ENCODE measurements around the gene DYNC2H1.

Gene DYNC2H1

DNA sequence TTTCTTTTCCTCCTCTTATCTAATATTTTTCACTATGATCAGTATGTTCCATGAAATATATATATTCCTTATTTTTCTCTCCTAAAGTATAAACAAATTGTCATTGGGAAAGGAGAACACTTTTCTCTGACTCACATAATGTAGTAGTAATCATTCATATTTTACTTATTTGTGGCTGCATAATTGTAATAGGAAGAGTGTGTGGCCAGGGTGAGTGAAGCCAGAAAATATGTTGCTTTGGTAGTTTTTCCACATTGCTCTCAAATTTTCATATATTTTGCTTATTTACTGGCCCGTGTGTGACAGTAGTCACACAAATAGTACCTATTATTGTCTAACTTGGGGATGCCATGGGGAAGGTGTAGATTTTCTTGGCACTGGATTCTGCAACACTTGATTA lies 172.1 kb downstream of the DYNC2H1 start:
- no peaks in the 10 kb centered on the region for H3K27me3 Mint-ChIP-seq (ENCODE audit: low read depth)
- no peak overlapping the region for H3K27ac Mint-ChIP-seq
- no peaks in the 10 kb centered on the region for H3K4me1 Mint-ChIP-seq (ENCODE audit: low read depth)
- no peaks in the 10 kb centered on the region for H3K9me3 Mint-ChIP-seq
- no peaks in the 10 kb centered on the region for H3K36me3 Mint-ChIP-seq (ENCODE audit: low read depth)
- no peak overlapping the region for H3K4me3 Mint-ChIP-seq

DNA sequence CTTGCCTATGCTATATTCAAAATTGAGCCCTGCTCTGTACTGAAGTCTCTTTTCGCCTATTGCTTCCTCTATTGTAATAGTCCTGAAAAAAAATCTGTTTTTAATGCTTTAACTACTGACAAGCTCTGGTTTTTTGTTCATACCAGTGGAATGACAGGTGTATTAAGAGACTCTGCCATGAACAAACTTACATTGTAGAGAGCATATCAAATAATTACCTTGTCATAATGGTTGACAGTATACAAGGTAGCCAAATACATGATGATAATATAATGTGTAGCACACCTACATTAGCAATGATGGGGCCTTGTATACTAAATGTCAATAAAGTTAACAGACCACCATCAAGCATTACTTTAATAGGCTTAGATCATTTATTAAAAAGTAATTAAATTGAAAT lies 175.0 kb downstream of the DYNC2H1 start:
- Mint-ChIP-seq H3K36me3 (ENCODE audit: low read depth) (no peaks in the 10 kb centered on the region), H3K9me3 (no peaks in the 10 kb centered on the region), H3K4me1 (ENCODE audit: low read depth) (no peaks in the 10 kb centered on the region), H3K27ac (no peak overlapping the region), H3K4me3 (no peak overlapping the region), H3K27me3 (ENCODE audit: low read depth) (no peaks in the 10 kb centered on the region)

DNA sequence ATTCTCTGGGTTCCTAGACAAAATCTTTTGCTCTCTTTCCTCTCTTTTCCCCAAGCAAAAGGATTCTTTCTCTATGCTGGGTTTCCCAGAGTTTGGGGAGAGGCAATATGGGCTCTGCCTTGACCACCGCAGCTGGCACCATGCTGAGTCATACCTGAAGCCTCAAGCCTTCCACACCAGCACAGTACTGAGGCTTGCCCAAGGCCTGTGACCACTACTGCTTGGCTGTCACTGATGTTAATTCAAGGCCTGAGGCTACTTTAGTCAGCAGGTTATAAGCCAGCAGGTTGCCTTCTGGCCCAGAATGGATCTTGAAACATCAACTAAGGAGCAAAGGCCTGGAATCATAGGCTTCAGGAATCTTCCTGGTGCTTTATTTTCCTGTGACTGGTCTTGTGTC lies 185.3 kb downstream of the DYNC2H1 start:
- Mint-ChIP-seq H3K9me3 (peaks cover 35% of the 10 kb centered on the region), H3K4me1 (ENCODE audit: low read depth) (no peaks in the 10 kb centered on the region), H3K27me3 (ENCODE audit: low read depth) (no peaks in the 10 kb centered on the region), H3K27ac (no peak overlapping the region), H3K4me3 (no peak overlapping the region), H3K36me3 (ENCODE audit: low read depth) (no peaks in the 10 kb centered on the region)

DNA sequence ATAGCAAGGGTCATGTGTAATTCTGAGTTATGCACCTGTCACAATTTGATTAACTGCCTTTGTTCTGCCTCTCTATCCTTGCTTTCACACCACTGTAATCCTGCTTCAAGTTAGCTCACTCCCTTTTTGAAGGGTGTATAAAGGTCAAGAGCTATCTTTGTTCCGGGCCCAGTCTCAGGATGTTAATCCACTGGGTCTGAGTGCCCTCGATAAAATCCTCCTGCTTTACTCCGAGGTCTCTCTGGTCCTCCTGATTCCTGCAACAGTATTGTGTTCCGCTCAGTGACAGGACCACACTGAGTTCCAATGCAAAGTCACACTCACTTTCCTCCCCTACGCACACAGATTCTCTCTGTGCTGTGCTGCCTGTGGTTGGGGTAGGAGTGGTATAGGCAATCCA lies 186.5 kb downstream of the DYNC2H1 start:
- no peak overlapping the region for H3K27ac Mint-ChIP-seq
- H3K4me1 Mint-ChIP-seq (ENCODE audit: low read depth) = no peaks in the 10 kb centered on the region
- H3K36me3 Mint-ChIP-seq (ENCODE audit: low read depth) = no peaks in the 10 kb centered on the region
- H3K27me3 Mint-ChIP-seq (ENCODE audit: low read depth) = no peaks in the 10 kb centered on the region
- peaks cover 35% of the 10 kb centered on the region for H3K9me3 Mint-ChIP-seq
- H3K4me3 Mint-ChIP-seq = no peak overlapping the region

DNA sequence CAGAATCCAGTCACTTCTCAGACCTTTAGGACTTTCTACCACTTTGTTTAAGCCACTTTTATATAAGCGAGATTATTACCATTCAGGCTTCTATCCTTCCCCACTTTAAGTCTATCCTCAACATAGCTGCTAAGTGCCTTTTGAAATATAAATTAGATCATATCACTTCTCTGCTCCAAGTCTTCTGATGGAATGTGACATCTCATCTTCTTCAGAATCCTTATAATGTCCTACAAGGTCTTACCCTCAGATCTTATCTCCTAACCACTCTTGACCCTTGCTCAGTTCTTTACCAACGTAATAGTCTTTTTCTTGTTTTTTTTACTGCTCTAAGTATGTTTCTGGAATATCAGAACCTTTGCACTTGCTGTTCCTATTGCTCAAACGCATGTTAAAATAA lies 188.7 kb downstream of the DYNC2H1 start:
- H3K27me3 Mint-ChIP-seq (ENCODE audit: low read depth) = no peaks in the 10 kb centered on the region
- H3K36me3 Mint-ChIP-seq (ENCODE audit: low read depth) = no peaks in the 10 kb centered on the region
- peaks cover 23% of the 10 kb centered on the region for H3K9me3 Mint-ChIP-seq
- no peaks in the 10 kb centered on the region for H3K4me1 Mint-ChIP-seq (ENCODE audit: low read depth)
- H3K4me3 Mint-ChIP-seq = no peak overlapping the region
- H3K27ac Mint-ChIP-seq = no peak overlapping the region

DNA sequence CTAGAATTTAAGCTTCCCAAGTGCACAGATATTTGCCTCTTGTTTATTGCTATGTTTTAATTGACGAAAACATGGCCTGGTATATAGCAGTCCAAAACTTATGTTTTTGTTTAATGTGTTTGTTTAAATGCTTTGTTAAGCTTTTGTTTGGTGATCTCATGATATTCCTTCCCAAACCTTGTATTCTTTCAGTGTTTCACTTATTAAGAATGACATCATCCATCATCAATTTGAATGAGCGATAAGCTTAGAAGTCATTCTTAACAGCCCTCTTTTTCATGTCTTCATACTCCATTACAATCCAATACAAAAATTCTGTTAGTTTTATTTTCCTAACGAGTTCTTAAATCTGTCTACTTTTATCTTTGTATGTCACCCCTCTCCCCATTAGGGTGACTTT lies 206.0 kb downstream of the DYNC2H1 start:
- Mint-ChIP-seq H3K9me3 (no peaks in the 10 kb centered on the region), H3K27me3 (ENCODE audit: low read depth) (no peaks in the 10 kb centered on the region), H3K4me3 (no peak overlapping the region), H3K27ac (no peak overlapping the region), H3K4me1 (ENCODE audit: low read depth) (no peaks in the 10 kb centered on the region), H3K36me3 (ENCODE audit: low read depth) (no peaks in the 10 kb centered on the region)

DNA sequence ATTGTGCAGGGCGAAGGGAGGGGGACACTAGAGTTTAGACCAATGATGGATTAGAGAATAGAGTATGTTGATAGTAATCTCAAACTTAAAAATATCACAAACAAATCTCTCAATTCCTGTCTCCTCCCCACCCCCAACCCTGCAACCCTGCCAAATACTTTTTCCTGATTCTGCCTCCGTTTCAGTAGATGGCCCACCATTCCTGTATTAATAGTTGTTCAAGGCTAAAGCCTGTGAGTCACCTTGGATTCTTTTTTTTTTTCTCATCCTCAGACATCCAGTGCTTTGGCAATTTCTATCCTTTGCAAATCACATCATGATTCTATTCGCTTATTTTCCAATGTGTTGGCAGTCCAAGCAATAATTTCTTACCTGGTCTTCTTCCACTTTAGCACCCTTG lies 207.9 kb downstream of the DYNC2H1 start:
- no peaks in the 10 kb centered on the region for H3K27me3 Mint-ChIP-seq (ENCODE audit: low read depth)
- no peak overlapping the region for H3K27ac Mint-ChIP-seq
- no peak overlapping the region for H3K4me3 Mint-ChIP-seq
- H3K9me3 Mint-ChIP-seq = no peaks in the 10 kb centered on the region
- no peaks in the 10 kb centered on the region for H3K36me3 Mint-ChIP-seq (ENCODE audit: low read depth)
- no peaks in the 10 kb centered on the region for H3K4me1 Mint-ChIP-seq (ENCODE audit: low read depth)

DNA sequence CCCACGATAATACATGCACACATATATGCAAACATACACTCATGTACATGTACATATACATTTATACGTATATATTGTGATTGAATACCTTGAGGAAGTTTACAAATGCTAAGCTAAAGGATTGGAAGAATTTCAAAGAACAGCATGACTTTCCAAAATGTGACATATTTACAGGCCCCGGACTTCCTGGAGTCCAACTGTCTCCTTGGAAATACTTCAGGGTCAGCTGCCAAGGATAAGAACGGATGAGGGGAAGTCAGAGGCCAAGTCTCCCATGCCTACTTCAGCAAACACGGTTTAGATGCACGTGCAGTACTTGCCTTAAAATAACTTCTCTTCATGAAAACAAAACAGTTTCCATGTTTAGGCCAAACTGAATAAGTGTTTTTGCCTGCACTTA lies 213.6 kb downstream of the DYNC2H1 start:
- no peaks in the 10 kb centered on the region for H3K36me3 Mint-ChIP-seq (ENCODE audit: low read depth)
- peaks cover 4% of the 10 kb centered on the region for H3K4me1 Mint-ChIP-seq (ENCODE audit: low read depth)
- no peaks in the 10 kb centered on the region for H3K9me3 Mint-ChIP-seq
- no peaks in the 10 kb centered on the region for H3K27me3 Mint-ChIP-seq (ENCODE audit: low read depth)
- no peak overlapping the region for H3K4me3 Mint-ChIP-seq
- H3K27ac Mint-ChIP-seq = no peak overlapping the region

DNA sequence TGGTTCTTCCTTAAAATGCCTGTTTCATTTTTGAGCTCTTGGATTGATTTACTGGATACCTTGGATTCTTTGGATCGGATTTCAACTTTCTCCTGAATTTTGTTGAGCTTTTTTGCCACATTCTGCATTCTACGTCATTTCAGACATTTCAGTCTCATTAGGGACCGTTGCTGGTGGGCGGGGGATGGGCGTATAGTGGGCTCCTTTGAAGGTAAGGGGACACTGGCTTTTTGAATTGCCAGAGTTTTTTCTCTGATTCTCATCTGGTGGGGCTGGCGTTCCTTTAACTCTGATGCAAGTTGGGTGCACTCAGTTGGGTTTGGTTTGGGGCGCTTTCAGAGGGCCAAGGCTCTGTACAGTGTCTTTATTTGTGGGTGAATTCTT lies 216.5 kb downstream of the DYNC2H1 start:
- Mint-ChIP-seq H3K36me3 (ENCODE audit: low read depth) (no peaks in the 10 kb centered on the region), H3K4me1 (ENCODE audit: low read depth) (peaks cover 4% of the 10 kb centered on the region), H3K4me3 (no peak overlapping the region), H3K9me3 (no peaks in the 10 kb centered on the region), H3K27ac (no peak overlapping the region), H3K27me3 (ENCODE audit: low read depth) (no peaks in the 10 kb centered on the region)

DNA sequence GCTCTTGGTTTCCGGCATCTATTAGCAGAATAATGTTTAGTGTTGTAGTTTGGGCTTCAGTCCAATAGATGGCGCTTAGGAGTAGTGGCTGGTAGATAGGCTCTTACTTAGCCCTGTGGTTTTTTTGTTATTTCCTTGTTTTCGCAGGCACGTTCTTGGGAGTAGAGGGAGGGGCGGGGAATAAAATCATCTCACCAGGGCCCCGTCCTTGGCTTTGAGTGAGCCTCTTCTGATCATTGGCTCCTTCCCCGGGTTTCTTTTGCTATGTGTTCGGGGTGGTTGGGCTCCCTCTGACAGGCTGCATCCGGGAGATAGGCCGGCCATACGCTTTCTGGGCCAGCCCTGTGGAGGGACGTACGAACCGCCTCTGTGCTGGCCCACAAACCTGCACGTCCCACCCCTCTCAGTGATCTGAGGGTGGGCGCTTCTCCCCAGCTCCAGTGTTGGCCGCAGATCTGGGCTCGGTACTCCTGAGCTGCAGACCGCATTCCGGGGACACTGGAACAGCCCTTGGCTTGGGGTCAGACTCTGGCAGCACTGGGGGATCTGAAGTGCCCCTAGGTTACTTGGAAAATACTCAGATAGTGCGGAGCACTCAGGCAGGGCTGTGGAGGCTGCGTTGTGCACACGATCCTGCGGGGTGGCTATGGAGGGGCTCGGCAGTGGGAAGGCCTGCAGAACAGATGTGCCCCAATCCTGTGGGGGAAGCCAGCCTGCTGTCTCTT lies 217.0 kb downstream of the DYNC2H1 start:
- no peaks in the 10 kb centered on the region for H3K9me3 Mint-ChIP-seq

DNA sequence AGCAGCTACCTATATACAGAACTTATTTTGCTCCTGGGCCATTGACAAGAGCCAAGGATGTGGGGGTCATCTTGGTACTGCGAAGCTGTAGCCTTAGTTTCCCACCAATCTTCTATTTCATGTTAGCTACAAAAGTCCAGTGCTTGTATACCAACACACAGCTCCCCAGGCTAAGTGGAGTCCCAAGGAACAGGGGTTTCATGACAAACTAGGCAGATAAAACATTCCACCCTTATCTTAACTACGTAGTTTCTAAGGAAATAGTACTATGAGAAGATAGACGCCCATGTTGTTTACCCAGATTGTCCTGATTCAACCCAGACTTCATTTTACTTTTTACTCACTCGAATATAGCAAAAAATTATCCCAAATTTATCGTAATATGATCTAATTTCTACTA lies 218.5 kb downstream of the DYNC2H1 start:
- Mint-ChIP-seq H3K4me3 (no peak overlapping the region), H3K27me3 (ENCODE audit: low read depth) (no peaks in the 10 kb centered on the region), H3K9me3 (no peaks in the 10 kb centered on the region), H3K27ac (no peak overlapping the region), H3K36me3 (ENCODE audit: low read depth) (no peaks in the 10 kb centered on the region), H3K4me1 (ENCODE audit: low read depth) (peaks cover 6% of the 10 kb centered on the region)

More for the DNA sequence above, 217.0 kb downstream of the DYNC2H1 start:
- H3K27ac Mint-ChIP-seq = no peak overlapping the region
- peaks cover 4% of the 10 kb centered on the region for H3K4me1 Mint-ChIP-seq (ENCODE audit: low read depth)
- H3K4me3 Mint-ChIP-seq = no peak overlapping the region
- H3K27me3 Mint-ChIP-seq (ENCODE audit: low read depth) = no peaks in the 10 kb centered on the region
- no peaks in the 10 kb centered on the region for H3K36me3 Mint-ChIP-seq (ENCODE audit: low read depth)

DNA sequence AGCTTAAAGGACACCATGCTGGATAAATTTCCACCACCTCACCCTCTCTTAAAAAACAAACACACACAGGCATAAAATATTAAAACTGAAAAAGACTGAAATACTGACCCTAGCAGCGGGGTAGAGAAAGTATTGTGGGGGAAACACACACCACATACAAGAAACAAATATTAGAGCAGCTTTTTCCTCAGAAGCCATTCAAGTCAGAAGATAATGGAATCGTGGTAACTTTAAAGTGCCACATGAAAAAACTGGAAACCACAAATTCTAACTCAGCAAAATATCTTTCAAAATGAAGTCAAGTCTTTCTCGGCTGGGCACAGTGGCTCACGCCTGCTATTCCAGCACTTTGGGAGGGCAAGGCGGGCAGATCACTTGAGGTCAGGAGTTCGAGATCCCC lies 223.2 kb downstream of the DYNC2H1 start:
- no peak overlapping the region for H3K4me3 Mint-ChIP-seq
- H3K36me3 Mint-ChIP-seq (ENCODE audit: low read depth) = no peaks in the 10 kb centered on the region
- no peak overlapping the region for H3K27ac Mint-ChIP-seq
- peaks cover 2% of the 10 kb centered on the region for H3K4me1 Mint-ChIP-seq (ENCODE audit: low read depth)
- H3K9me3 Mint-ChIP-seq = no peaks in the 10 kb centered on the region
- H3K27me3 Mint-ChIP-seq (ENCODE audit: low read depth) = no peaks in the 10 kb centered on the region

DNA sequence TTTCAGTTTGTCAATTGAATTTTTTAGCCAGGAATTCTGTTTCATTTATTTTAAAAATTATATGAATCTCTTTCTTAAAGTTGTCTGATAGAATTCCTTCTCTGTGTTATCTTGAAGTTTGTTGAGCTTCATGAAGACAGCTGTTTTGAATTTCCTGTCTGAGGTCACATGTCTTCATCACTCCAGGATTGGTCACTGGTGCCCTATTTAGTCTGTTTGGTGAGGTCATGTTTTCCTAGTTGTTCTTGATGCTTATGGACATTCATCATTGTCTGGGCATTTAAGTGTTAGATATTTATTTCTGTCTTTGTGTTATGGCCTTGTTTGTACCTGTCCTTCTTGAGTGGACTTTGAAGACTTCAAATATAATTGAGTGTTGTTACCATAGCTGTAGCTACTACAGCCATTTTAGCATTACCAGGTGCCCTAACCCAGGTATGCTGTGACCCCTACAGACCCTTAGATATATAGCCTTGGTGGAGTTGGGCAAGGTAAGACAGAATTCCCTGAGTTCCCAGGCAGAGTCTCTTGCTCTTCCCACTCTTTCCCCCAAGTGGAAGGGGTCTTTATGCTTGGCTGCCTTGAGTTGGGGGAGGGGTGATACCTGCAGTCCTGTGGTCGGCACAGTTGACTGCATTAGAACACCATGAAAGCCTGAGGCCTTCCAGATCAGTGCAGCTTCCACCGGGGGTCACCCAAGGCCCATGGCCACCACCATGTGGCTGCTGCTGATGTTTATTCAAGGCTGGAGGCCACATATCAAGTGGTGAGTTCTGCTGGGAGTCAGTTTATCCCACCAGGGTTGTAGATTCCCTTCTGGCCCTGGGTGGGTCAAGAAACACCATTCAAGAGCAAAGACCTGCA lies 229.6 kb downstream of the DYNC2H1 start:
- no peaks in the 10 kb centered on the region for H3K36me3 Mint-ChIP-seq (ENCODE audit: low read depth)

DNA sequence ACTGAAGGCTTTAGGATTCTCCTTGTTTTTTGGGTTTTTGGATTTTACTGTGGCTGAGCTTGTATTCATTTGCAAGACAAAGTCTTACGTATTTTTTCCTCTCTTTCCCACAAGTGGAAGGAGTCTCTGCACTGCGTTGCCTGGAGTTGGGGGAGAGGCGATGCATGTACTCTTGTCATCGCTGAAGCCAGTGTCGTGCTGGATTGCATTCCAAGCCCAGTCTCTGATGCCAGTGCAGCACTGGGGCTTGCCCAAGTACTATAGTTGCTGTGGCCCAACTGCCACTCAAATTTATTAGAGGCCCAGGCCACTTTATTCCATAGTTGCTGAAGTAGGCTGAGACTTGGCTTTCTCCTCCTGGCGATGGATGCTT lies 230.2 kb downstream of the DYNC2H1 start:
- no peaks in the 10 kb centered on the region for H3K4me1 Mint-ChIP-seq (ENCODE audit: low read depth)
- H3K4me3 Mint-ChIP-seq = no peak overlapping the region
- peaks cover 4% of the 10 kb centered on the region for H3K9me3 Mint-ChIP-seq
- no peaks in the 10 kb centered on the region for H3K36me3 Mint-ChIP-seq (ENCODE audit: low read depth)
- no peaks in the 10 kb centered on the region for H3K27me3 Mint-ChIP-seq (ENCODE audit: low read depth)
- no peak overlapping the region for H3K27ac Mint-ChIP-seq

More for the DNA sequence above, 229.6 kb downstream of the DYNC2H1 start:
- Mint-ChIP-seq H3K4me1 (ENCODE audit: low read depth) (no peaks in the 10 kb centered on the region), H3K27me3 (ENCODE audit: low read depth) (no peaks in the 10 kb centered on the region), H3K9me3 (peaks cover 4% of the 10 kb centered on the region), H3K27ac (no peak overlapping the region), H3K4me3 (no peak overlapping the region)

DNA sequence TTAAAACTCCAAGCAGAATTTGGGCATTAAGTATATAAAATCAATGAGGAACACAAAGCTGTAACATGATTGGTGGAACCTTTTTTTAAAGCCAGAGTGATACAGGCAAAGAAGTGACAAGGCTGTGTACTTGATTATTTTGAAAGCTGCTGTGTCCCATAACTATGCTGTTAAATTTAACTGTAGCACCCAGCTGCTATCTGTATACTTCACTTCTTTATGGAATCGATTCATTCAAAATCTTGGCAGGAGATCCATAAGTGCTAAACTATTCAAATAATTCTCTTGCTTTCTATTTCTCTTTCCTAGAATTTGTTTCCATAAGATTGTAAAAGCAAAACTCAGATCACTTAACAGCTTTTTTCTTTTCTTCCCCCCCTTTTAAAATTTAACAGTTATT lies 231.7 kb downstream of the DYNC2H1 start:
- Mint-ChIP-seq H3K27ac (no peak overlapping the region), H3K36me3 (ENCODE audit: low read depth) (no peaks in the 10 kb centered on the region), H3K4me3 (no peak overlapping the region), H3K4me1 (ENCODE audit: low read depth) (no peaks in the 10 kb centered on the region), H3K27me3 (ENCODE audit: low read depth) (no peaks in the 10 kb centered on the region), H3K9me3 (peaks cover 4% of the 10 kb centered on the region)
